Nephron progenitor cell (in vitro differentiated cells): Measurements from ENCODE around the gene CAMK1.

ENCODE experiments used
- DNase-seq: peaks from one replicate; pipeline ENCODE4 v3.0.0; 2021
- H3K27ac Mint-ChIP-seq: 2 replicates; pipeline ENCODE4 v1.8.0; 2021; ENCODE audit warnings: mild to moderate bottlenecking, moderate library complexity, mixed read lengths
- H3K27me3 Mint-ChIP-seq: 2 replicates; pipeline ENCODE4 v1.8.0; 2021; ENCODE audit warnings: mild to moderate bottlenecking, low read depth, mixed read lengths; ENCODE audit not compliant: poor library complexity
- H3K36me3 Mint-ChIP-seq: 2 replicates; pipeline ENCODE4 v1.8.0; 2021; ENCODE audit warnings: low read depth, mixed read lengths
- H3K4me1 Mint-ChIP-seq: 2 replicates; pipeline ENCODE4 v1.8.0; 2021; ENCODE audit warnings: mixed read lengths
- H3K4me3 Mint-ChIP-seq: 2 replicates; pipeline ENCODE4 v1.8.0; 2021; ENCODE audit warnings: mild to moderate bottlenecking, moderate library complexity, mixed read lengths
- H3K9me3 Mint-ChIP-seq: 2 replicates; pipeline ENCODE4 v1.8.0; 2021; ENCODE audit warnings: mild to moderate bottlenecking, moderate library complexity, mixed read lengths
- TF ChIP-seq, protein P1 (sequence below): fragments of 200-600 bp; sonication (generic); IDR thresholded peaks from 2 replicates; pipeline ENCODE4 v1.5.0; 2021; ENCODE audit warnings: antibody characterized with exemption

CAMK1 gene

DNA sequence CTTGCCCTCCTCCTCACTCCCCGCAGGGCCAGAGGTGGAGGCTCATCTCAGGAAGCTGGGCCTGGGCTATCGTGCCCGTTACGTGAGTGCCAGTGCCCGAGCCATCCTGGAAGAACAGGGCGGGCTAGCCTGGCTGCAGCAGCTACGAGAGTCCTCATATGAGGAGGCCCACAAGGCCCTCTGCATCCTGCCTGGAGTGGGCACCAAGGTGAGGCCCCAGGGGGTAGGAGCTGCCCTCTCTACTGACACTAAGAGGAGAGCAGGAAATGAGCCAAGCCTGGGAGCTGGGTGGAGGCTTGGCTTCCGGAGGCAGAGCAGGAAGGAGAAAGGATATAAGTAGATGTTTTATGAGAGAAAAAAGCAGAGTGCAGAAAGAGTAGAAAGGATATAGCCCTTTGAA lies 15.1 kb downstream of the CAMK1 start:
- TF ChIP-seq, protein P1, sequence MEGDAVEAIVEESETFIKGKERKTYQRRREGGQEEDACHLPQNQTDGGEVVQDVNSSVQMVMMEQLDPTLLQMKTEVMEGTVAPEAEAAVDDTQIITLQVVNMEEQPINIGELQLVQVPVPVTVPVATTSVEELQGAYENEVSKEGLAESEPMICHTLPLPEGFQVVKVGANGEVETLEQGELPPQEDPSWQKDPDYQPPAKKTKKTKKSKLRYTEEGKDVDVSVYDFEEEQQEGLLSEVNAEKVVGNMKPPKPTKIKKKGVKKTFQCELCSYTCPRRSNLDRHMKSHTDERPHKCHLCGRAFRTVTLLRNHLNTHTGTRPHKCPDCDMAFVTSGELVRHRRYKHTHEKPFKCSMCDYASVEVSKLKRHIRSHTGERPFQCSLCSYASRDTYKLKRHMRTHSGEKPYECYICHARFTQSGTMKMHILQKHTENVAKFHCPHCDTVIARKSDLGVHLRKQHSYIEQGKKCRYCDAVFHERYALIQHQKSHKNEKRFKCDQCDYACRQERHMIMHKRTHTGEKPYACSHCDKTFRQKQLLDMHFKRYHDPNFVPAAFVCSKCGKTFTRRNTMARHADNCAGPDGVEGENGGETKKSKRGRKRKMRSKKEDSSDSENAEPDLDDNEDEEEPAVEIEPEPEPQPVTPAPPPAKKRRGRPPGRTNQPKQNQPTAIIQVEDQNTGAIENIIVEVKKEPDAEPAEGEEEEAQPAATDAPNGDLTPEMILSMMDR, result no peak
- no peak overlapping the region for H3K4me3 Mint-ChIP-seq
- peaks cover 3% of the 10 kb centered on the region for H3K27me3 Mint-ChIP-seq
- H3K27ac Mint-ChIP-seq, result no peak overlapping the region
- H3K4me1 Mint-ChIP-seq, result peaks cover 22% of the 10 kb centered on the region
- H3K36me3 Mint-ChIP-seq, result peaks cover 51% of the 10 kb centered on the region
- H3K9me3 Mint-ChIP-seq, result no peaks in the 10 kb centered on the region
- DNase-seq, result no peak

DNA sequence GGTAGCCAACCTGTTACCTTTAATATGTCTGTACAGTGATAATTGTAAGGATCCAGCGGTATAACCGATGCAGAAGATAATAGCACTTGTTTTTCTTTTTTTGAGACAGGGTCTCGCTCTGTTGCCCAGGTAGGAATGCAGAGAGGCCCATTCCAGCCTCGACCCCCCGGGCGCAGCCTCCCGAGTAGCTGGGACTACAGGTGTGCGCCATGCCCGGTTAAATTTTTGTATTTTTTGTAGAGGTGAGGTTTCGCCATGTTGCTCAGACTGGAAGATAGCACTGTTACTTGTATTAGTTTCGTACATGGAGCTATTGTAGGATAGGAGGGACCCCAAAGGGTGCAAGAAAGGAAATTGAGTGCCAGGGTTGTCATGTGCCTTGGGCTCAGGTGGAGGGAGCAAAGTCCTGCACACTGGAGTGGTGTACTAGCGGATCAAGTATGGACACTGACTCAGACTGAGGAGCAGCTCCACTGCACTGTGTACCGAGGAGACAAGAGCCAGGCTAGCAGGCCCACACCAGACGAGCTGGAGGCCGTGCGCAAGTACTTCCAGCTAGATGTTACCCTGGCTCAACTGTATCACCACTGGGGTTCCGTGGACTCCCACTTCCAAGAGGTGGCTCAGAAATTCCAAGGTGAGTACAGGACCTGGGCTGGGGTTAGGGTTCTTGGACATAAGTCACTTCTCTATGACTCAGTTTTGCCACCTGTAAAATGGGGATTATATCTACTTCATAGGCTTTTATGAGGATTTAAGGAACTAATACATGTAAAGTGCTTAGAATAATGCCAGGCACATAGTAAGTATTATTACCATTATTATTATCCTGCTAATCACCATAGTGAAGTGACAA lies 19.0 kb downstream of the CAMK1 start:
- Mint-ChIP-seq H3K27me3 (peaks cover 3% of the 10 kb centered on the region), H3K36me3 (peaks cover 54% of the 10 kb centered on the region), H3K4me3 (peak overlapping the region; percentile 94), H3K4me1 (peaks cover 31% of the 10 kb centered on the region), H3K27ac (no peak overlapping the region), H3K9me3 (no peaks in the 10 kb centered on the region)
- DNase-seq, result no peak
- TF ChIP-seq, protein P1, result no peak

DNA sequence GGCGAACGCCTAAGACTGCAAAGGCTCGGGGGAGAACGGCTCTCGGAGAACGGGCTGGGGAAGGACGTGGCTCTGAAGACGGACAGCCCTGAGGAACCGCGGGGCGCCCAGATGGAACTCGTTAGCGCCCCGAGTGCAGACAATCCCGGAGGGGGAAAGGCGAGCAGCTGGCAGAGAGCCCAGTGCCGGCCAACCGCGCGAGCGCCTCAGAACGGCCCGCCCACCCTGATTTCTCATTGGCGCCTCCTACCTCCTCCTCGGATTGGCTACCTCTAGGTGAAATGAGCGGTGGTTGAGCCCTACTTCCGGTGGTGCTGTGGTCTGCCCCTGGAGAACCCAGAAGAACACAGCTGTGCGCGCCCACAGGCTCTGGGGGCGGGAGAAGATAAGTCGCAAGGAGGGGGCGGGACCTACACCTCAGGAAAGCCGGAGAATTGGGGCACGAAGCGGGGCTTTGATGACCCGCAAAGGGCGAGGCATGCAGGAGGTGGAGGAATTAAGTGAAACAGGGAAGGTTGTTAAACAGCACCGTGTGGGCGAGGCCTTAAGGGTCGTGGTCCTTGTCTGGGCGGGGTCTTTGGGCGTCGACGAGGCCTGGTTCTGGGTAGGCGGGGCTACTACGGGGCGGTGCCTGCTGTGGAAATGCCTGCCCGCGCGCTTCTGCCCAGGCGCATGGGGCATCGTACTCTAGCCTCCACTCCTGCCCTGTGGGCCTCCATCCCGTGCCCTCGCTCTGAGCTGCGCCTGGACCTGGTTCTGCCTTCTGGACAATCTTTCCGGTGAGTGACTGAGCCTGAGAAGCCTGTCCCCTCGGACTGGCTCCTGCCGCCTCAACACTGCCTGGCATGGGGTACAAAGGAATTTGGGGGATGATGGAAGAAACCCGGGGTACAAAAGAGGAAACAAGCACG lies 19.8 kb downstream of the CAMK1 start, which contains the start of gene OGG1:
OGG1 (plus strand) TSS at position 308 of the 911 bp plus-strand sequence; CDS start at position 643, 335 bp downstream.
- Mint-ChIP-seq H3K36me3 (peaks cover 58% of the 10 kb centered on the region), H3K9me3 (no peaks in the 10 kb centered on the region), H3K27me3 (peaks cover 3% of the 10 kb centered on the region), H3K4me1 (peaks cover 31% of the 10 kb centered on the region), H3K27ac (peak within 1 kb of the TSS; percentile 98), H3K4me3 (peak within 1 kb of the TSS; percentile 94)
- TF ChIP-seq, protein P1, result no peak
- DNase-seq, result peak; percentile 95

DNA sequence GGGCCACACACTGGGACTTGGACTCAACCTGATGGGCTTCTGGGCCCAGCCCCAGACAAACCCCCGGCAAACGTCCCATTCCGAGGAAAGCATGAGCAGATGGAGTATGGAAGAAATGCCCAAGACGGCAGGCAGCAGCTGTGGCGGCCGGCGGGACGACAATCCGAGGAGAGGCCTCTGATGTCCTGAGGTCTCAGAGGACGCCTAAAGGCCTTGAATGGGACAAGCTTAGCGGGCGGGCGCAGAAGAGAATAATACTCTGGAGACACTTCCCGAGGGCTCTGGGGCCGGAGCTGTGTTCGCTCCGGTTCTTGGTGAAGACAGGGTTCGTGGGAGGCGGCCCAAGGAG lies 20.5 kb downstream of the CAMK1 start:
- TF ChIP-seq, protein P1, result no peak
- H3K4me1 Mint-ChIP-seq, result peaks cover 31% of the 10 kb centered on the region
- no peaks in the 10 kb centered on the region for H3K9me3 Mint-ChIP-seq
- H3K27ac Mint-ChIP-seq, result peak overlapping the region; percentile 98
- H3K27me3 Mint-ChIP-seq, result peaks cover 3% of the 10 kb centered on the region
- peak overlapping the region; percentile 94 for H3K4me3 Mint-ChIP-seq
- H3K36me3 Mint-ChIP-seq, result peaks cover 63% of the 10 kb centered on the region
- no peak for DNase-seq

DNA sequence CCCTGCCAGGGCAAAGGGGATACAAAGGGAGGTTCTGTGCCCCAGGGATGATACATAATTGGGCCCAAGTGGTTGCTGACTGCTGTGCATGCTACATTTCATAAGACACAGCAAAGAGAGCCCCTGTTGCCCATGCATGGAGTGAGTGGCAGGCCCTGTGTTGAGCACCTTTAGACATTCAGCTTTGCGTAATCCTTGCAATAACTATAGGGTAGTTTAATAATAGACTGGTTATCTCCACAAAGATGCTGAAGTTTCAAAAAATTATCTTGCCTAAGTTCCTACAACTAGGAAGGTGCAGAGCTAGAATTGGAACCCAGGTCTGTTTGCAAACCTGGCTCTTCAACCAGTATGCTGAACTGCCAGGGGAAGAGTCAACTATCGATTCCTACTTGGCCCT lies 21.7 kb downstream of the CAMK1 start:
- H3K27ac Mint-ChIP-seq, result no peak overlapping the region
- peaks cover 31% of the 10 kb centered on the region for H3K4me1 Mint-ChIP-seq
- peaks cover 66% of the 10 kb centered on the region for H3K36me3 Mint-ChIP-seq
- TF ChIP-seq, protein P1, result no peak
- peaks cover 3% of the 10 kb centered on the region for H3K27me3 Mint-ChIP-seq
- DNase-seq, result no peak
- no peaks in the 10 kb centered on the region for H3K9me3 Mint-ChIP-seq
- H3K4me3 Mint-ChIP-seq, result peak overlapping the region; percentile 94
